HG02678 (cell line): ENCODE results near the gene KLF17.
"Not testable (repeated sequence)": the region's sequence is repeated elsewhere in the genome, so short reads cannot be mapped to it uniquely, and the experiment has no call there.

ENCODE experiments used
- ATAC-seq: cut with Tn5 transposase; IDR thresholded peaks from one replicate; pipeline ENCODE4 v1.9.1; 2021; ENCODE audit warnings: mild to moderate bottlenecking, moderate library complexity; ENCODE audit not compliant: unreplicated experiment

Gene KLF17

DNA sequence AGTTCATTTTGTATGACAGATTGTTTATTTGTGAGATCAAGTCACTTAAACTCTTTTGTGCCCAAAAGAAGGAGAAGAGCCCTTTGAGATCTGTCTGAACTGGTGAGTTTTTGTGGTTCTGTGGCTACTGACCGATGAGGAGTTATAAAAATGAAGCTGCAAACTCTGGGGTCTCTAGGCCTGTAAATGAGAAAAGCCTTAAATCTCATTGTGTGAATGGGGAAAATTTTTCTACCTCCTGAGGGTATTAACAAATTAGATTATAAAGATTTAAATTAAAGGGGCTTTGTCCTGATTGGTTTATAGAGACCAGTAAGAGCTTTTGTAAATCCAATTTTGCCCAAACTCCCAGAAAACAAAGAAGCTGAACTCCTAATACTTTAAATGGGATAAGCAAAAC lies 9.7 kb upstream of the KLF17 start:
- ATAC-seq = no peak

DNA sequence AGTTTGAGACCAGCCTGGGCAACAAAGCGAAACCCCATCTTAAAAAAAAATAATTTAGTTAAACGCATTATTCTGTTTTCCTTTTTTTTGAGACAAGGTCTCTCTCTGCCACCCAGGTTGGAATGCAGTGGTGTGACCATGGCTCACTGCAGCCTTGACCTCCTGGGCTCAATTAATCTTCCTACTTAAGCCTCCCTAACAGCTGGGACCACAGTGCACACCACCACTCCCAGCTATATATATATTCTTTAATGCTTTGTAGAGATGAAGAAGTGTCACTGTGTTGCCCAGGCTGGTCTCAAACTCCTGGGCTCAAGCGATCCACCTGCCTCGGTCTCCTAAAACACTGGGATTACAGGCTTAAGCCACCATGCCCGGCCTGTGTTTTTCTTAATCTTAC lies 7.7 kb upstream of the KLF17 start:
- no peak for ATAC-seq

- ATAC-seq = no peak
Measured at GRCh38 chr1:44111861-44112260, 6.8 kb upstream of the KLF17 start.

DNA sequence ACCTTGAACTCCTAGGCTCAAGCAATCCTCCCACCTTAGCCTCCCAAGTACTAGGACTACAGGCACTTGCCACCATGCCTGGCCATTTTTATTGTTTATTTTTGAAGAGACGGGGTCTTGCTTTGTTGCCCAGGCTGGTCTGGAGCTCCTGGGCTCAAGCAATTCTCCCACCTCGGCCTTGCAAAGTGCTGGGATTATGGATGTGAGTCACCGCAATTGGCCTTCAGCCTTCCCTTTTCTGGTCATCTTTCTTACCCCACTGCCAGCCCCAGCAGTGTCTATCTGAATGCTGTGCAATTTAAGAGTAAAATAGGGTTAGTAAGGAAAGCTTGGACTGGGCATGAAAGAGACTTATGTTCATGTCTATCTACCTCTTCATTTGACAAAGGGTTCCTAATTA lies 6.1 kb upstream of the KLF17 start:
- ATAC-seq = no peak

GRCh38 chr1:44113095-44113609 lies 5.5 kb upstream of the KLF17 start:
- no peak for ATAC-seq

DNA sequence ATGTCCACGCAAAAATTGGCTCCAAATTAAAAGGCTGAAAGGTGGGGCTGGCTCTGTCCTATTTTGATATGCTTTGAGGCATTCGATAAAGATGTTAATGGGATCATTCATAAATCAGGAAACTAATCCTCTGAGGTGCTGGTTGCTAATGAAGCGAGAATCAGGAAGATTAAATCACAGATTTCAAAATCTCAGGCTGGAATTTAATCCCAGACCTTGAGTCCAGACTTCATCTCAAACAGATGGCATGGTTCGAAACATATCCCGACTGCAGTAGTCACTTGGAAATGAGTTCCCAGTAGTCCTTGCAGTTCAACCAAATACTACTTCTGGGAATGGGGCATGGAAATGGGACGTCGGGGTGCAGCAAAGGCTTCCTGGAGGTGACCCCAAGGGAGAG lies 4.5 kb upstream of the KLF17 start:
- no peak for ATAC-seq

GRCh38 chr1:44117272-44117671 lies 1.3 kb upstream of the KLF17 start:
- ATAC-seq = not testable (repeated sequence)

DNA sequence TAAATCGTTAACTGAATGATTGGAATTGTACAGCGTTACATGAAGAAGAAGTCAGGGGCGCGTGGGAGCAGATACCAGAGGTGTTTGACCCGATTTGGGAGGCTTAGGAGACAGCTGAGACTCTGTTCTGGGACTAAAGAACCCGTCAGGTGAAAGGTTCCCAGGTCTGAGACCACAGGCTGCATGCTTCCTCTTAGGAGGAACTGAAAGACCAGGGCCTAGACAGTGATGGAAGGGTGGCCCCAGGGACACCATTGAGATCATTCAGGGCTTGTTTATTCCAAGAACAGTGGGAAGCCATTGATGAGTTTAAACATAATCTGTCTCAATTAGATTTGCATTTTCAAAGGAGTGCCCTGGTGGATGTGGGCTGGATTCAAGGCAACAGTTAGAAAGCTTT lies 904 bp downstream of the KLF17 start:
- no peak for ATAC-seq

DNA sequence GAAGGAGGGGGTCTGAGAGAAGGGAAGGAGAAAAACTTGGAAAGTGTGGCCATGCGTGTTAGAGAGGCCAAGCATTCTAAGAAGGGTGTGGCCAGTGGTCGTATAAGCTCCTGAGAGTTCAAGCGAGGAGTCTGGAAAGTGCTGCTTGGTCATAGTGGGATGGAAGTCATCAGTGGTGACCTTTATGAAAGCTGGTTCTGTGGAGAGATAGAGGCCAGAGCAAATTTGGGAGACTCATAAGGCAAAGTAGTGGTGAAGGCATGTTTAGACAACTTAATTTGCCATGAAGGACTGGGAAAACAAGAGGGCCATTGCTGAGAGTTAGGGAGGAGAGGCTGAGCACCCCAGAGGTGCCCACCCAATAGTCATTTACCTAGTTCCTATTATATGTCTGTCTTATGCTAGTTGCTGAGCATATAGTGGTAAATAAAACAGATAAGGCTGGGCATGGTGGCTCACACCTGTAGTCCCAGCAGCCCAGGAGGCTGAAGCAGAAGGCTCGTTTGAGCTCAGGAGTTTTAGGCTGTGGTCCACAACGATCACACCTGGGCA lies 1.9 kb downstream of the KLF17 start:
- no peak for ATAC-seq

- ATAC-seq = no peak
Measured at GRCh38 chr1:44129616-44130500, 11.2 kb downstream of the KLF17 start.

- ATAC-seq = no peak
Measured at GRCh38 chr1:44131411-44131810, 12.8 kb downstream of the KLF17 start.

DNA sequence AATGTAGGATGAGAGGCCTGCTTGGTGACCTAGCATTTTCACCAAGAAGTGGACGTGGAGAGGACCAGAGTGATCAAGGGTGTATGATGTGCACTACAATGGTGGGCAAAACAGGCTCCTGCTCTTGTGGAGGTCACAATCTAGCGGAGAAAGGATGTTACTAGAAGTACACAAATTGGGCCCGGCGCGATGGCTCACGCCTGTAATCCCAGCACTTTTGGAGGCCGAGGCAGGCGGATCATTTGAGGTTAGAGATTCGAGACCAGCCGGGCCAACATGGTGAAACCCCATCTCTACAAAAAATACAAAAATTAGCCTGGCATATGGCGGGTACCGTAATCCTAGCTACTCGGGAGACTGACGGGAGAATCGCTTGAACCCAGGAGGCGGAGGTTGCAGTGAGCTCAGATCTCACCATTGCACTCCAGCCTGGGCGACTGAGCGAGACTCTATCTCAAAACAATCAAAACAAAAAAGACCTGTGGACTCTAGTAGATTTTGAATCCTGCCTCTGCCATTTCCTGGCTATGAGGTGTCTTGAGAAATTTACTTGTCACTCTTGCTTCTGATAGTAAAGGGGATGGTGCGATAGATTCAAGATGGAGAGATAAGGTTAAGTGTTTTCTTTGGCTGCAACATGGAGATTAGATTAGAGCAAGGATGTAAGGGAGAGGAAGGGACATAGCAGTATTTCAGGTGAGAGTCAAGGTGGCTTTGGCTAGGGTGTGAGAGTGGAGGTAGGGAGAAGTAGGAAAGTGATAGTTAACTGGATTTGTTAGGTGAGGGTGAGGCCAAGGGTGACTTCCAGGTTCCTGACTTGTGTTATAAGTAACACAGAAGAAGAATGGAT lies 15.7 kb downstream of the KLF17 start:
- no peak for ATAC-seq

- ATAC-seq = no peak
Measured at GRCh38 chr1:44135886-44136285, 17.3 kb downstream of the KLF17 start.

DNA sequence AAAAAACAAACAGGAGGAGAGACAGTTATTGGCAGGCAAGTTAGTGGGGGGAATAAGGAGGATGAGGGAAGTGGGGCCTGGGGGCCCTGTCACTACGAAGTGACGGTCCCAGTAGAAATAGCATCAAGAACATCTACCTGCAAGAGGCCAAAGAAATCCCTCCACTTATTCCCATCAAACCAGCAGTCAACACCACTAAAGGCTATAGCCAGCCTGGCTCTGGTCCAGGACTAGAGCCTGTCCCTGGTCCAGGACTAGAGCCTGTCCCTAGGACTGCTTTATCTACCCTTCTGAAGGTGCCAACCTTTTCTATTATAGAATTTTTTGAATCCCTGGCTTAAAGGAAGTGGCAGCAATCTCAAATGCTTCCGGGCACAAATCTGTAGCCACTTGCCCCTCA lies 19.6 kb downstream of the KLF17 start:
- no peak for ATAC-seq

GRCh38 chr1:44139565-44139964 lies 20.9 kb downstream of the KLF17 start:
- ATAC-seq = not testable (repeated sequence)

DNA sequence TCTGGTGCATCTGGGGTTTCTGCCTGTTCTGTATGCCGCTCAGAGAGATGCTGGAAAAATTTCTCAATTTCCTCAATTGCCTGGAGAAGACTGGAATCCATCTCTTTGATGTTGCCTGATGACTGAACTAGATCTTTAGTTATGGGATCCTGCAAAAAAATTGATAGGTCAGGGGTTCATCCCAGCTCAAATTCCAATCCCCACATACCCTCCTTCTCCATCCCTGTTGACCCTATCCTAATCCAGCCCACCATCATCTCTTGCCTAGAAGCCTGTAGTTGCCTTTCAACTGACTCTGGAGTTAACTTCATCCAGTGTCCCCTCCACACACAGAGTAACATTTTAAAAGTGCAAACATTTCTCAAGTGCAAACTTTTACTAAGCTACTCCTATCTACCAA lies 22.9 kb downstream of the KLF17 start, which contains the start of gene KLF18:
Gene KLF18, minus strand, starts transcription at position 101 of the 400 bp plus-strand sequence. Its CDS starts 0 bp downstream, at position 101.
- no peak for ATAC-seq

- ATAC-seq = no peak
Measured at GRCh38 chr1:44144962-44145756, 26.5 kb downstream of the KLF17 start.

DNA sequence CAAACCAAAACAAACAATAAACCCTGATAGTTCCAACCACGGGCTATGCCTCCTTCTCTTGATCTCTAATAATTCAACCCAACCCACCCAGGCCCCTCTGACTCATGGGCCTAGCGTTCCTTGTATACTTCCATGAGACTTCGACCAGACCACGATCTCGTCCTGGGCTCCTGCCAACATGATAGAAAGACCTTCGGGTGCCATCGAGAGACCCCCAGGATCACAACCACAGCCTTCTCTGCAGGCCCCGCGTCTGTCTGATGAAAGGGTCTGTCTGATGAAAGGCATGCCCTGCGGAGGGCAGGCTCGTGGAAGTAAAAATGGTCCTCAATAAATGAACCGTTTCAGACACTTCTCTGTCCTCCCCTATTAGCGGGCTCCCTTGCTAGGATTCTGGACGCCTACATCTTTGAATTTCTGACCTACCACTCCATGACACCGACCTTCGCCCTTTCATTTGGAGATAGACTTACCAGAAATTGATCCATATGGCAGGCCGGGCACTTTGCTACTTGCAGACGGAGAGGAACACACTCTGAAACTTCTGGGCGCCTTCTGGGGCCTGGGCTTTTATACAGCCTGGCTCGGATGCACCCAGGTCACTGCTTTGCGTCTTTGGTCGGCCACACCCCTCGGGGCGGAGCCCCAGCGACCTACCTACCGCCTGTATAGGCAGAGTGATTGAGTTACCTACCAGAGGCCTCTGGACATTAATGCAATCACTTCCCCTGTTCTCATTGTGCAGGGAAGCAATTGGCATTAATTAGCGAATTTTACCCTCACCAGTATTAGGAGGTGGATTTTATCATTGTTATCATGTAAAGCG lies 28.1 kb downstream of the KLF17 start:
- ATAC-seq = no peak

DNA sequence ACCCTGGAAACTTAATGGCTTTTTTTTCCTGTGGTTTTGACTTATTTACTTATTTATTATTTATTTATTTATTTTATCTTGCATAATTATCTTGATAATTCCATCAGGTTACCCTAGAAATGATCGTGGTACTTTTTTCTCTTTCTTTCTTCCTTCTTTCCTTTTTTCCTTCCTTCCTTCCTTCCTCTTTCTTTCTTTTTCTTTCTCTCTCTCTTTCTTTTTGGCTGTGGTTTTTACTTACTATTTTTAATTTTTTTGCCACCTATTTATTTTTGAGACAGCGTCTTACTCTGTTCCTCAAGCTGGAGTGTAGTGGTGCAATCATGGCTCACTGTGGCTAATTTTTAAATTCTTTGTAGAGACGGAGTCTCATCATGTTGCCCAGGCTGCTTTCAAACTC lies 29.0 kb downstream of the KLF17 start:
- ATAC-seq = no peak

GRCh38 chr1:44151332-44151731 lies 32.7 kb downstream of the KLF17 start:
- ATAC-seq = no peak
